Anterior cingulate cortex (tissue), 58 donors: ENCODE results near the gene ITGB8.
A peak's percentile ranks its signal among the peaks of the same experiment; 100 is the strongest.

ENCODE experiments used
- DNase-seq, 58 donors: peaks; one replicate each; lab custom pipeline; 2025; lab: John Stamatoyannopoulos, UW

ITGB8 gene

GRCh38 chr7:20408467-20408826, 77.7 kb downstream of the ITGB8 start:
- no peak for DNase-seq

GRCh38 chr7:20409961-20410360, 79.3 kb downstream of the ITGB8 start:
- no peak for DNase-seq

GRCh38 chr7:20411372-20411771, 80.7 kb downstream of the ITGB8 start:
- DNase-seq = no peak

GRCh38 chr7:20412032-20412431, 81.3 kb downstream of the ITGB8 start:
- no peak for DNase-seq

- no peak for DNase-seq
Measured at GRCh38 chr7:20417260-20417659, 86.6 kb downstream of the ITGB8 start.

- DNase-seq = no peak
Measured at GRCh38 chr7:20417675-20418382, 87.1 kb downstream of the ITGB8 start.

GRCh38 chr7:20424500-20424899, 93.8 kb downstream of the ITGB8 start:
- DNase-seq = no peak

- no peak for DNase-seq
Measured at GRCh38 chr7:20430664-20431063, 100.0 kb downstream of the ITGB8 start.

GRCh38 chr7:20431146-20431545, 100.4 kb downstream of the ITGB8 start:
- DNase-seq = no peak

GRCh38 chr7:20432071-20432470, 101.4 kb downstream of the ITGB8 start:
- DNase-seq = no peak

GRCh38 chr7:20435305-20435704, 104.6 kb downstream of the ITGB8 start:
- peak in 1 of 58 donors; percentile 9 for DNase-seq

GRCh38 chr7:20438248-20438647, 107.5 kb downstream of the ITGB8 start:
- no peak for DNase-seq

GRCh38 chr7:20438694-20439376, 108.1 kb downstream of the ITGB8 start:
- peak in 5 of 58 donors; percentile 11 to 31 (median 18) for DNase-seq

GRCh38 chr7:20439416-20440185, 108.9 kb downstream of the ITGB8 start:
- no peak for DNase-seq

- peak in 5 of 58 donors; percentile 3 to 17 (median 10) for DNase-seq
Measured at GRCh38 chr7:20440472-20441105, 109.9 kb downstream of the ITGB8 start.

- DNase-seq = no peak
Measured at GRCh38 chr7:20441346-20441745, 110.6 kb downstream of the ITGB8 start.

GRCh38 chr7:20441991-20442441, 111.3 kb downstream of the ITGB8 start:
- no peak for DNase-seq

GRCh38 chr7:20442951-20443350, 112.3 kb downstream of the ITGB8 start:
- DNase-seq = peak in 3 of 58 donors; percentile 5 to 35 (median 12)

GRCh38 chr7:20444030-20444800, 113.5 kb downstream of the ITGB8 start:
- no peak for DNase-seq

- DNase-seq = no peak
Measured at GRCh38 chr7:20447021-20447650, 116.4 kb downstream of the ITGB8 start.
